CD4-positive, alpha-beta T cell treated with Interleukin-6 for 4 hours (primary cell): ENCODE results near the gene MYOCD.

ENCODE experiments used
- DNase-seq: peaks from one replicate; pipeline ENCODE4 v3.0.0-alpha.2; 2020; ENCODE audit warnings: mixed read lengths

MYOCD gene

DNA sequence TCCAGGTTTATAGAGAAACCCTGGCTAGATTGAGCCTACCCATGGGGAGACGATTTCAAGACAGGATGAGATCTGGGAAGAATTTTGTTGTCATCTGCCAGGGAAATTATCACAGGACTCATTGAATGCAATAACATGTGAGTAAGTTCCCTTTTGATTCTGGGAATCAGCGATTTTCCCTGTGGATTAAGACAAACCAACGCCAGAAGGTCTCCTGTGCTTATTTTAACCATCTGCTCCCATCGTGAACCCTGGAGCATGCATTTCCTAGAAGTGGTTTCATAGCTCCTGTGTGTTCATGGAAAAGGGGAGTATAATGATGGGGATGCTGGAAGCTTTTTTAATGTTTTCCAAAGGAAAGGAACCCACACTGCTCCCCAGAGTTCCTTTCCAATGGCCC is 102.6 kb downstream of the MYOCD start:
- no peak for DNase-seq

DNA sequence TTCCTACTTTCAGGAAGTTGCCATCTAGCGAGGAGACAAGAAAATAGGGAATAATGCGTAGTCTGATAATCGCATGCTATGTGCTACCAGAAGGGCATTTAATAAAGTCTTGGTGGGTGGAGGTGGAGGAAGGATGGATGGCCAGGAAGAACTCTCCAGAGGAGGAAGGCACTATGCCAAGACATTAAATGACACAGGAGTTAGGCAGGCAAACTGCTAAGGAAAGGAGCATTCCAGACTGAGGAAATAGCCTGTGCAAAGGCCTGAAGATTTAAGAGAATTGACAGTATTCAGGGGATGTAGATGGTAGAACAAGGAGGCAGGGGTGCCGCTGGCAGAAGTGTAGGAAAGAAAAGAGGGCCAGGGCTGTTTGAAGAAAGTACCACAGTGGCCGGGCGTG is 104.3 kb downstream of the MYOCD start:
- no peak for DNase-seq

DNA sequence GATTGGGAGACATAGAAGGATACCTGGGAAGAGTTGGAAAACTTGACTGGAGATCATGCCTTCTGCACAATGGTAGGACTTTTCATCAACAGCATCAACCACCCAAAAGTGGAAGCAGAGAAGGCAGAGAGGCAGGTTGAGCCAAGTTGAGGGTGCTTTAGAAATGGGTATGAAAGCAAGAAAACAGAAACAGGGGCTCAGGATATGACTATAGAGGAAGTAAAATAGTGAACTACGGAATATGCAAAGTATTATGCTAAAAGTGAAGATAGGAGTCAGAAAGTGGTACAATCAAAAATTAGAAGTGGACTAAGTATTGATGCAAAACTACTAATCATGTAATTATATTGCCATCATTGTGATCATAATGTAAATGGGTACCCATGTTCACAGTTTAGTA is 107.5 kb downstream of the MYOCD start:
- no peak for DNase-seq

GRCh38 chr17:12789075-12789480 is 123.4 kb downstream of the MYOCD start:
- no peak for DNase-seq

- DNase-seq = no peak
Observed at GRCh38 chr17:12789481-12790248, 124.0 kb downstream of the MYOCD start, which contains the start of gene ARHGAP44. Gene ARHGAP44 (plus strand): TSS chr17:12789498. CDS start chr17:12789839, 341 bp downstream.

- no peak for DNase-seq
Observed at GRCh38 chr17:12790249-12791106, 124.8 kb downstream of the MYOCD start.

GRCh38 chr17:12794919-12795532 is 129.3 kb downstream of the MYOCD start:
- DNase-seq = no peak

DNA sequence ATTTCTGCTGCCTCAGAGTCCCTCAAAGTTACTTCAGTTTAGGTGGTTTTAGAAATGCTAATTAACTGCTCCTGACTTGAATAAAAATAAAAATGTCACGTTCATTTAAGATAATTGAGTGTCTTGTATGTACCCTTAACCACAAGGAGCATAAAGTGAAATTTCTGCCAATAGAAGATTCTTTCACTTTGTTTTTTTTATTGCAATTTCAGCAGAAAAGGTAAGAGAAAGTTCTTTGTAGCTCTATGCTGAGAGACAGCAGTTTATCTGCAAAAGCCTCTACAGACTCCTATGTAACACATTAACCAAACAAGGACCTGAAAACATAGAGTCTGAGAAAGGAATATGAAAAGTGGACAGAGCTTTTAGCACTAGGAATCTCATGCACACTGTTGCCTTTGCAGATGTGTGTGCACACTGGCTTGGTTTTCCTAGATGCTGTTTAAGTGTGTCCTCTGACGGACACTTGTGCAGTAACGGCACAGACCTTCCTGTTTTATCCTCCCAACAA is 135.2 kb downstream of the MYOCD start:
- no peak for DNase-seq

DNA sequence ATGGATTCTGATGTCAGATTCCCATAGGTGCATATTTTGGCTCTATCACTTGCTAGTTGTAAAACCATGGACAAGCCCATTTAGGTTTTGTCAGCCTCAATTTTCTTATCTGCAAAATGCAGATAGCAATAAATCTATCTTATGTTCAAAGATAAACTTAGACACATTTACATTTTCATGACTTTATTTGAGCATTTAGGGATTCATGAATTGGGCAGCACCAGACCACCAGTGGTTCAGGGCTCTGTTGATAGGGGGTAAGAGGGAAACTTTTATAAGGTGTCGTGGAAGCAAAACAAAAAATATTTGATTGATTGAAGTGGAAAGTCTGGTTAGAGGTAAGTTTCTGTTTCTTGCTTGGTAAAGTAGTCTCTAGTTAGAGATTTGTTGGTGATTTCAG is 140.9 kb downstream of the MYOCD start:
- no peak for DNase-seq

DNA sequence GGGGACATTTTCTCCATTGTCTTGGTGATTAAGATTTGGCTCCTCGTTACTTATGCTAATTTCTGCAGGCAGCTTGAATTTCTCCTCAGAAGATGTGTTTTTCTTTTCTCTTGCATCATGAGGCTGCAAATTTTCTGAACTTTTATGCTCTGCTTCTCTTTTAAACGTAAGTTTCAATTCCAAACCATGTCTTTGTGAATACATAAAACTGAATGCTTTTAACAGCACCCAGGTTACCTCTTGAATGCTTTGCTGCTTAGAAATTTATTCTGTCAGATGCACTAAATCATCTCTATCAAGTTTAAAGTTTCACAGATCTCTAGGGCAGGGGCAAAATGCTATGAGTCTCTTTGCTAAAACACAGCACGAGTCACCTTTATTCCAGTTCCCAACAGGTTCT is 143.0 kb downstream of the MYOCD start:
- DNase-seq = no peak

DNA sequence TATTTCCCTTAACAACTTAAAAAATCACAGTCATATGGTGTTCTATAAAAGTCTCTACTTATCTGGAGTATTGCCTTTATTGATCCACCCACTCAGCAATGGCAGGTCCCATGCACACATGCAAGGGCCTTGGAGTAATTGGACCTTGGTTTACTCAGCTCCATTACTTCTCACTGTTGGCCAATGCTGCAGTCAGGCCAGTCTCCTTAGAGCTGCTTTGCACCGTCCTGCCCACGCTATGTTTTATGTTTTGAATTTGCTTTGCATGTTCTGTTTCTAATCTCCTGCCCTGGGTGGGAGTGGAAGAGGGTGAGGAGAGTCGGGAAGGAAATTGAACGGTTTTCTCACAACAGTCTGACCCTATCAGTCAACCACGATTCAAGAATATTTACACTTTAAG is 147.2 kb downstream of the MYOCD start:
- DNase-seq = no peak

DNA sequence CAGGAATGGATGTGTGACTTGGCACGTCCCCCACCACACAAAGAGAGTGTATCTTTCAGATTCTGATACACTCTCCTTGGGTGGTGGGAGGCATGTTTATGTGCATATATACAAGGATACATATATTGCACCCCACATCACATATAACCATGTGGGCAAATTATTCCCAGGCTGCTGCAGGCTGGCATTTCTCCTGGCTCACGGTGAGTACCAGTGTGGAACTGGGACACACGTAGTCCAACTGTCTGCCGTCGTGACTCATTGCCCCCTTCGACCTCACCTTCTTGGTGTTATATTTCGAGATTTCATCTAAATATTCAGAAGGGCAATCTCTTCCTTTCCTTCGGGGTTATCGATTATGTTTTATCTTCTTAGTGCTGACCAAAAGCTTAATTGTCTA is 148.0 kb downstream of the MYOCD start:
- DNase-seq = no peak

GRCh38 chr17:12814718-12815117 is 149.0 kb downstream of the MYOCD start:
- DNase-seq = no peak

- DNase-seq = no peak
Observed at GRCh38 chr17:12815642-12816141, 150.0 kb downstream of the MYOCD start.
